PC-3 (cell line): ENCODE measurements around the gene TAT.

Experiments used
- CTCF ChIP-seq: fragments of 300-600 bp; sonication (generic); conservative IDR thresholded peaks from 2 replicates; pipeline ENCODE4 v1.5.1; 2017; ENCODE audit warnings: antibody characterized with exemption, low read depth, mild to moderate bottlenecking, low read length
- EZH2 ChIP-seq: fragments of 300-600 bp; sonication (generic); IDR thresholded peaks from one replicate; pipeline ENCODE4 v1.6.1; 2017; ENCODE audit warnings: antibody characterized with exemption, mild to moderate bottlenecking, low read length; ENCODE audit not compliant: unreplicated experiment
- EZH2phosphoT487 ChIP-seq: fragments of 300-600 bp; sonication (generic); IDR thresholded peaks from 2 replicates; pipeline ENCODE4 v1.6.1; 2018; ENCODE audit warnings: mild to moderate bottlenecking, antibody characterized with exemption, low read length, borderline replicate concordance

DNA sequence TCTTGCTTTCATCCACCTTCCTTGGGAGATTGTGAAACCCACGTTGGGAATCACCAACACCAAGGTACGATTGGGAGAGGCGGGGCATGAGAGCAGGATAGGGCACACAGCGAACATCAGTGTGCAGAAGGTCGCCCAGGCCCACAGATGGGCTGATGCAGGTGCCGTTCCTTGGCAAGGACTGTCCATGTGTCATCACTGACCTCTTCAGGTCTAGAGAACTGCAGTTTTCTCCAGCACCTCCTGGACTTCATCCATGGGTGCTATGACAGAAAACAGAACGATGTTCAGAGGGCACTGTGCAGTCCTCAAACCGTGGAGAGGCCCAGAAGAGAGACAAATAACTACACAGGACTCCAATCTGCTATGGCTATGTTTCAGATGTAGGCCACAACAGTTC is 23.9 kb upstream of the TAT start:
- TF ChIP-seq CTCF, result no peak
- TF ChIP-seq EZH2, result no peak
- no peak for TF ChIP-seq EZH2phosphoT487
